Glomerular visceral epithelial cell (primary cell): ENCODE data around the gene ZNF337.
"Not testable (repeated sequence)": the region's sequence is repeated elsewhere in the genome, so short reads cannot be mapped to it uniquely, and the experiment has no call there.

Source experiments
- DNase-seq: peaks from one replicate; pipeline ENCODE4 v3.0.0-alpha.2; 2016; ENCODE audit errors: extremely low spot score

Gene ZNF337

GRCh38 chr20:25630615-25631014 lies 66.0 kb downstream of the ZNF337 start:
- not testable (repeated sequence) for DNase-seq

GRCh38 chr20:25629816-25630499 lies 66.7 kb downstream of the ZNF337 start:
- DNase-seq: no peak

GRCh38 chr20:25626779-25627178 lies 69.9 kb downstream of the ZNF337 start:
- DNase-seq: no peak

- no peak for DNase-seq
Observed at GRCh38 chr20:25624500-25624939, 72.1 kb downstream of the ZNF337 start.
